K562 (cell line): Measurements from ENCODE around the gene MRM3. TPM values are rescaled to one million over a fixed set of nuclear protein-coding genes. Genes with fewer than 3 reads are reported as not detected.
A peak's percentile ranks its signal among the peaks of the same experiment; 100 is the strongest.

Source experiments
- ATAC-seq: fragments of 200-7000 bp; cut with Tn5 transposase; 3 replicates; pipeline ENCODE4 v1.9.1; 2020; ENCODE audit warnings: moderate library complexity
- BruUV-seq: library from RNA; stranded (reverse); fragments of 400-500 nt; replicated peaks from 2 replicates; lab custom pipeline; 2021; lab: Mats Ljungman, UMichigan
- CTCF ChIA-PET: fragments of 300-600 bp; formaldehyde crosslinking; extraction: SDS; loops from one replicate; lab custom pipeline; 2021; ENCODE audit warnings: low intra/inter-chr PET ratio; lab: Yijun Ruan, JAX
- POLR2A ChIA-PET: fragments of 300-600, 350-650 bp; sonication (Branson Sonifier 250); formaldehyde crosslinking; extraction: SDS; loops from one replicate; lab custom pipeline; 2021; ENCODE audit warnings: antibody characterized with exemption, inconsistent platforms; lab: Yijun Ruan, JAX
- DNase-seq, 4 experiments: peaks; one replicate each; pipeline versions ENCODE4 v3.0.0 to v3.0.0-alpha.2; 2011 to 2018; ENCODE audit warnings: low spot score in 3 of 4, mixed read lengths in 3 of 4; ENCODE audit errors: extremely low read depth in 1 of 4
- FAIRE-seq: peaks from 2 replicates; lab custom pipeline; 2011; peaks lifted over from hg19 to GRCh38; lab: Jason Lieb, UNC
- H2AFZ ChIP-seq: 2 replicates; pipeline ENCODE4 v1.6.0; 2011; ENCODE audit warnings: low read depth, low read length, control low read depth, inconsistent platforms
- H3K27ac ChIP-seq: fragments of 200-600 bp; 3 replicates; pipeline ENCODE4 v1.8.0; 2011; ENCODE audit warnings: low read depth, mild to moderate bottlenecking, control low read depth, inconsistent platforms, low read length, moderate library complexity, mixed read lengths; ENCODE audit errors: extremely low read depth
- H3K27me3 ChIP-seq, 2 experiments: fragments of 300-600 bp in 1 of 2; 2 replicates in 1 of 2; 3 replicates in 1 of 2; pipeline versions ENCODE4 v1.6.0 to v1.8.0; 2011; ENCODE audit warnings: inconsistent platforms in 2 of 2, low read length in 2 of 2, mild to moderate bottlenecking in 1 of 2, mixed read lengths in 1 of 2, moderate library complexity in 1 of 2; ENCODE audit not compliant: control insufficient read depth in 2 of 2, insufficient read depth in 2 of 2
- H3K36me3 ChIP-seq: fragments of 300-600 bp; 3 replicates; pipeline ENCODE4 v1.8.0; 2011; ENCODE audit warnings: mild to moderate bottlenecking, low read length, inconsistent platforms; ENCODE audit not compliant: control insufficient read depth, insufficient read depth
- H3K4me1 ChIP-seq, 2 experiments: fragments of 200-600 bp in 1 of 2; replicated peaks in 1 of 2; 2 replicates in 1 of 2; 3 replicates in 1 of 2; pipeline versions ENCODE4 v1.5.1 to v1.8.0; 2011; ENCODE audit warnings: inconsistent platforms in 2 of 2, low read length in 2 of 2, mild to moderate bottlenecking in 1 of 2, mixed read lengths in 1 of 2, moderate library complexity in 1 of 2; ENCODE audit not compliant: control insufficient read depth in 2 of 2, insufficient read depth in 2 of 2
- H3K4me2 ChIP-seq: 2 replicates; pipeline ENCODE4 v1.6.1; 2011; ENCODE audit warnings: low read length, control low read depth, inconsistent platforms, mixed read lengths; ENCODE audit not compliant: insufficient read depth
- H3K4me3 ChIP-seq: fragments of 200-600 bp; sonication (generic), shearing (Covaris generic); 2 replicates; pipeline ENCODE4 v1.5.1; 2016; ENCODE audit warnings: control low read depth, inconsistent platforms
- H3K79me2 ChIP-seq: fragments of 200-600 bp; 3 replicates; pipeline ENCODE4 v1.8.0; 2011; ENCODE audit warnings: low read length, inconsistent platforms; ENCODE audit not compliant: control insufficient read depth, insufficient read depth
- H3K9ac ChIP-seq, 2 experiments: 2 replicates each; pipeline versions ENCODE4 v1.6.0 to v1.6.1; 2011; ENCODE audit warnings: low read depth in 2 of 2, low read length in 2 of 2, control low read depth in 1 of 2, inconsistent platforms in 1 of 2, mild to moderate bottlenecking in 1 of 2, mixed read lengths in 1 of 2; ENCODE audit not compliant: insufficient read depth in 1 of 2
- H3K9me1 ChIP-seq: one replicate; pipeline ENCODE4 v1.6.0; 2011; ENCODE audit warnings: inconsistent platforms, mild to moderate bottlenecking, low read length, moderate library complexity; ENCODE audit not compliant: control insufficient read depth, insufficient read depth
- H3K9me3 ChIP-seq: replicated peaks from 2 replicates; pipeline ENCODE4 v1.5.1; 2011; ENCODE audit warnings: low read depth, low read length, inconsistent platforms; ENCODE audit not compliant: control insufficient read depth, insufficient read depth
- H4K20me1 ChIP-seq: replicated peaks from 2 replicates; pipeline ENCODE4 v1.6.1; 2011; ENCODE audit warnings: low read length, inconsistent platforms, mixed read lengths; ENCODE audit not compliant: control insufficient read depth, insufficient read depth
- ARID3A ChIP-seq: IDR thresholded peaks from 2 replicates; pipeline ENCODE4 v1.6.1; 2012; ENCODE audit warnings: low read depth, low read length, improper control_type of control experiment, borderline replicate concordance
- ATF2 ChIP-seq: sonication (generic); formaldehyde crosslinking; IDR thresholded peaks from 2 replicates; pipeline ENCODE4 v1.8.1; 2022; ENCODE audit warnings: missing genetic modification reagents
- CEBPG ChIP-seq, 3 experiments: fragments of 200-800 bp in 1 of 3; sonication (Bioruptor generic) in 1 of 3; sonication (generic) in 1 of 3; formaldehyde crosslinking in 1 of 3; IDR thresholded peaks in 2 of 3; conservative IDR thresholded peaks in 1 of 3; 2 replicates each; pipeline versions ENCODE4 v1.6.1 to v1.8.0; 2016 to 2022; ENCODE audit warnings: missing compliant biosample characterization in 2 of 3, missing genetic modification characterization in 2 of 3, mild to moderate bottlenecking in 1 of 3, missing genetic modification reagents in 1 of 3
- ETV6 ChIP-seq, 3 experiments: fragments of 150-350 bp in 1 of 3; sonication (generic) in 1 of 3; formaldehyde crosslinking in 1 of 3; IDR thresholded peaks; 2 replicates each; pipeline versions ENCODE4 v1.6.1 to v1.8.0; 2014 to 2022; ENCODE audit warnings: borderline replicate concordance in 2 of 3, low read depth in 2 of 3, antibody characterized with exemption in 1 of 3, low read length in 1 of 3, mild to moderate bottlenecking in 1 of 3, missing genetic modification reagents in 1 of 3
- FOS ChIP-seq: IDR thresholded peaks from 3 replicates; pipeline ENCODE4 v1.6.1; 2011; ENCODE audit not compliant: insufficient read length; ENCODE audit errors: extremely low read depth
- MBD1 ChIP-seq: fragments of 250-450 bp; sonication (Bioruptor Pico); IDR thresholded peaks from 2 replicates; pipeline ENCODE4 v1.8.0; 2022; ENCODE audit warnings: inconsistent platforms
- MITF ChIP-seq: IDR thresholded peaks from 2 replicates; pipeline ENCODE4 v1.6.1; 2014; ENCODE audit warnings: antibody characterized with exemption
- NR3C1 ChIP-seq: sonication (generic); formaldehyde crosslinking; IDR thresholded peaks from 2 replicates; pipeline ENCODE4 v1.8.1; 2022; ENCODE audit warnings: missing genetic modification reagents
- PCBP1 ChIP-seq: fragments of 200-400 bp; formaldehyde crosslinking; IDR thresholded peaks from 2 replicates; pipeline ENCODE4 v1.6.1; 2018; ENCODE audit warnings: mild to moderate bottlenecking, low read depth, low read length; ENCODE audit not compliant: poor library complexity, severe bottlenecking
- PHB2 ChIP-seq: fragments of 450-650 bp; IDR thresholded peaks from 2 replicates; pipeline ENCODE4 v1.6.1; 2017; ENCODE audit warnings: low read depth
- PHTF2 ChIP-seq: fragments of 250-450 bp; sonication (Bioruptor Pico); IDR thresholded peaks from 2 replicates; pipeline ENCODE4 v1.5.0; 2021; ENCODE audit warnings: mild to moderate bottlenecking
- ZBED1 ChIP-seq: IDR thresholded peaks from 2 replicates; pipeline ENCODE4 v1.6.1; 2014
- ZNF197 ChIP-seq: fragments of 200-800 bp; sonication (Bioruptor generic); IDR thresholded peaks from 2 replicates; pipeline ENCODE4 v1.6.1; 2016; ENCODE audit warnings: low read depth, missing genetic modification characterization, missing compliant biosample characterization
- WGBS: fragments of 100-300 bp; shearing (Covaris generic); methylation state at CpG from one replicate; pipeline ENCODE4 v1.1.6; 2016; ENCODE audit warnings: low coverage, mixed read lengths; ENCODE audit not compliant: insufficient coverage; ENCODE audit errors: missing lambda C conversion rate; 5-methylcytosine and 5-hydroxymethylcytosine counted together
- in situ Hi-C: fragments of 300-500 bp; cut with MboI; formaldehyde crosslinking; loops from 4 replicates; pipeline ENCODE4 v1.15.0; 2018; ENCODE audit warnings: inconsistent platforms, mixed read lengths
- intact Hi-C: fragments of 100-400 bp; cut with micrococcal nuclease; formaldehyde crosslinking; loops from 2 replicates; pipeline ENCODE4 v1.14.2; 2022
- polyA plus RNA-seq, 8 experiments: library from polyadenylated mRNA; depleted of rRNA in 4 of 8; stranded (reverse) in 5 of 8; unstranded in 3 of 8; fragments of >200 nt; fragmentation: Nextera tagmentation in 2 of 8; fragmentation: Illumina TruSeq in 1 of 8; extraction: Ambion mirVana in 2 of 8; extraction: Trizol in 1 of 8; gene quantifications; 2 replicates each; pipeline versions ENCODE4 v1.2.1 to v1.2.3, GENCODE V29; 2011 to 2014; ENCODE audit warnings: inconsistent platforms in 1 of 8, missing spikeins in 1 of 8
- total RNA-seq, 7 experiments: library from RNA; depleted of rRNA in 6 of 7; stranded (reverse); fragments of >200 nt in 6 of 7; fragmentation: Illumina TruSeq in 2 of 7; extraction: Trizol in 2 of 7; gene quantifications; 2 replicates each; pipeline versions ENCODE4 v1.2.1 to v1.2.3, GENCODE V29; 2011 to 2021; ENCODE audit warnings: low replicate concordance in 1 of 7

MRM3 gene
- total and polyA plus RNA-seq, 9 of the 15 experiments (the other 6 are each of a cell fraction or from before 2014, with no cell fraction given), result 2.4 to 24.8 (median 18.3) TPM

- TF ChIP-seq FOS (no peak), ZNF197 (CRISPR knock-in tag) (no peak), PHB2 (no peak), MBD1 (CRISPR knock-in tag) (no peak), CEBPG (CRISPR knock-in tag; IDR thresholded peaks at IDR 0.05) (no peak), CEBPG (tag; conservative IDR thresholded peaks at IDR 0.05 in 1 of 2, IDR thresholded peaks at IDR 0.05 in 1 of 2) (no peak), PHTF2 (no peak), PCBP1 (no peak)
These were observed 4.1 kb upstream of the MRM3 start (continued) for GRCh38 chr17:778096-778495.

- intact Hi-C loops (no loop called here), in situ Hi-C loops (no loop called here)
- Histone ChIP-seq H3K36me3 (peaks cover 52% of the 10 kb centered on the region; the same call in 2 of the 3 replicates), H3K9ac (no peak overlapping the region), H2AFZ (no peak overlapping the region), H3K27ac (no peak overlapping the region), H3K27me3 (no peaks in the 10 kb centered on the region), H3K9me1 (no peaks in the 10 kb centered on the region), H3K4me2 (peak overlapping the region; percentile 17; the same call in 1 of the 2 replicates), H3K4me3 (no peak overlapping the region; the same call in 1 of the 2 replicates), H4K20me1 (no peaks in the 10 kb centered on the region), H3K9me3 (no peaks in the 10 kb centered on the region), H3K4me1 (peaks cover 4 to 9% of the 10 kb centered on the region in 2 experiments; a peak in 3 of 5 replicates), H3K79me2 (peaks cover 56% of the 10 kb centered on the region)
- TF ChIP-seq NR3C1 (CRISPR knock-in tag), result no peak
- TF ChIP-seq ATF2, result no peak
- TF ChIP-seq ETV6 (IDR thresholded peaks at IDR 0.05; ENCODE audit: borderline replicate concordance in 1 of 2, low read depth in 2 of 2, low read length in 1 of 2), result no peak
- TF ChIP-seq ETV6 (CRISPR knock-in tag; IDR thresholded peaks at IDR 0.05; ENCODE audit: borderline replicate concordance), result no peak
- TF ChIP-seq MITF, result no peak
- TF ChIP-seq ZBED1, result no peak
- no peak for TF ChIP-seq ARID3A
- 63% methylated on average over 3 of the region's 3 CpGs for WGBS
- FAIRE-seq (no peak), ATAC-seq (no peak), DNase-seq (no peak)
- no TSS peak for BruUV-seq
- ChIA-PET POLR2A (interaction anchor here (0.6 kb wide), 1 partner anchor 10 kb away, joined by 3 read pairs; no protein-coding TSS in a partner anchor), CTCF (interaction anchor here (0.9 kb wide), 1 partner anchor 11 kb away, joined by 6 read pairs; no protein-coding TSS in a partner anchor)
These were observed 2.0 kb downstream of the MRM3 start for GRCh38 chr17:784143-784542.
